AG04449 (cell line): ENCODE results near the gene PCNA.
"Not testable (repeated sequence)": the region's sequence is repeated elsewhere in the genome, so short reads cannot be mapped to it uniquely, and the experiment has no call there.

Experiments used
- CTCF ChIA-PET: fragments of 350-600 bp; formaldehyde crosslinking; extraction: SDS; loops from one replicate; lab custom pipeline; 2021; ENCODE audit warnings: antibody characterized with exemption; lab: Yijun Ruan, JAX
- POLR2A ChIA-PET: fragments of 400-600, 350-600 bp; formaldehyde crosslinking; extraction: SDS; loops from one replicate; lab custom pipeline; 2020; ENCODE audit warnings: antibody characterized with exemption, inconsistent platforms; lab: Yijun Ruan, JAX
- DNase-seq: peaks from one replicate; pipeline ENCODE4 v3.0.0-alpha.2; 2010; ENCODE audit warnings: low read depth, low spot score
- H3K4me3 ChIP-seq: 2 replicates; pipeline ENCODE4 v1.5.1; 2011; ENCODE audit warnings: low read depth, mild to moderate bottlenecking, control low read depth, low read length
- TF ChIP-seq, protein P1 (sequence below): IDR thresholded peaks from one replicate; pipeline ENCODE4 v1.5.1; 2011; ENCODE audit warnings: mild to moderate bottlenecking, moderate library complexity, low read length, control low read depth, inconsistent platforms; ENCODE audit not compliant: insufficient read depth; ENCODE audit errors: missing control alignments

PCNA gene

DNA sequence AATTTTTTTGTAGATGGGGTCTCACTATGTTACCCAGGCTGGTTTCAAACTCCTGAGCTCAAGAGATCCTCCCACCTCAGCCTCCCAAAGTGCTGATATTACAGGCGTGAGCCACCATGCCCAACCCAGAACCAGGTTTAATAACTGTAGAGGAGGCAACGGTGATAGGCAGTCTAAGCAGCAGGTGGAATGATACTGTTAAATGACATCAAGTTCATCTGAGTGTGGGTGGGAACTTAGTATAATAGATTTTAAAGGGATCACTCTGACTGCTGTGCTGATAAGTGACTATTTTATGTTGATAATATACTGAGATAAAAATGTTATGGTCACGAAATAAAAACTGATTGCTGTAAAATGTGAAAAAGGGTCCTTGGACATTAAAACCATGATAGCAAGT lies 31.1 kb downstream of the PCNA start:
- POLR2A ChIA-PET, result interaction anchor here (1.0 kb wide), 1 partner anchor 20 kb away, joined by 5 read pairs; no protein-coding TSS in a partner anchor
- DNase-seq, result no peak
- TF ChIP-seq, protein P1, sequence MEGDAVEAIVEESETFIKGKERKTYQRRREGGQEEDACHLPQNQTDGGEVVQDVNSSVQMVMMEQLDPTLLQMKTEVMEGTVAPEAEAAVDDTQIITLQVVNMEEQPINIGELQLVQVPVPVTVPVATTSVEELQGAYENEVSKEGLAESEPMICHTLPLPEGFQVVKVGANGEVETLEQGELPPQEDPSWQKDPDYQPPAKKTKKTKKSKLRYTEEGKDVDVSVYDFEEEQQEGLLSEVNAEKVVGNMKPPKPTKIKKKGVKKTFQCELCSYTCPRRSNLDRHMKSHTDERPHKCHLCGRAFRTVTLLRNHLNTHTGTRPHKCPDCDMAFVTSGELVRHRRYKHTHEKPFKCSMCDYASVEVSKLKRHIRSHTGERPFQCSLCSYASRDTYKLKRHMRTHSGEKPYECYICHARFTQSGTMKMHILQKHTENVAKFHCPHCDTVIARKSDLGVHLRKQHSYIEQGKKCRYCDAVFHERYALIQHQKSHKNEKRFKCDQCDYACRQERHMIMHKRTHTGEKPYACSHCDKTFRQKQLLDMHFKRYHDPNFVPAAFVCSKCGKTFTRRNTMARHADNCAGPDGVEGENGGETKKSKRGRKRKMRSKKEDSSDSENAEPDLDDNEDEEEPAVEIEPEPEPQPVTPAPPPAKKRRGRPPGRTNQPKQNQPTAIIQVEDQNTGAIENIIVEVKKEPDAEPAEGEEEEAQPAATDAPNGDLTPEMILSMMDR, result no peak
- CTCF ChIA-PET, result interaction anchor here (0.9 to 5.7 kb wide), 3 partner anchors 12 to 348 kb away, joined by 3 to 49 read pairs (median 3); no protein-coding TSS in a partner anchor
- no peak overlapping the region for H3K4me3 ChIP-seq

DNA sequence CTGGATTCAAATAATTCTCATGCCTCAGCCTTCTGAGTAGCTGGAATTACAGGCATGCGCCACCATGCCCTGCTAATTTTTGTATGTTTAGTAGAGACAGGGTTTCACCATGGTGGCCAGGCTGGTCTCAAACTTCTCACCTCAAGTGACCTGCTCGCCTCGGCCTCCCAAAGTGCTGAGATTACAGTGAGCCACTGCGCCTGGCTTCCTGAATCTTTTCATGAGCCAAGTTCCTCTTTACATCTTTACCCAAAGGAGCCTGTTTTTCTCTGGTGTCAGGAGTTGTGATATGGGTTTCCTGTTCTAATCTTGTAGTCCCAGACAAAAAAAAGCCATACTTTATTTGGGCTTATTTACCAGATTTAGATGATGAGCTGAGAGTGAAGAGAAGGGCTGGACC lies 34.4 kb downstream of the PCNA start:
- POLR2A ChIA-PET, result no interaction called here
- CTCF ChIA-PET, result interaction anchor here (1.3 to 5.7 kb wide), 2 partner anchors 9 to 15 kb away, joined by 4 to 49 read pairs; no protein-coding TSS in a partner anchor
- TF ChIP-seq, protein P1, result no peak
- no peak for DNase-seq
- H3K4me3 ChIP-seq, result no peak overlapping the region

DNA sequence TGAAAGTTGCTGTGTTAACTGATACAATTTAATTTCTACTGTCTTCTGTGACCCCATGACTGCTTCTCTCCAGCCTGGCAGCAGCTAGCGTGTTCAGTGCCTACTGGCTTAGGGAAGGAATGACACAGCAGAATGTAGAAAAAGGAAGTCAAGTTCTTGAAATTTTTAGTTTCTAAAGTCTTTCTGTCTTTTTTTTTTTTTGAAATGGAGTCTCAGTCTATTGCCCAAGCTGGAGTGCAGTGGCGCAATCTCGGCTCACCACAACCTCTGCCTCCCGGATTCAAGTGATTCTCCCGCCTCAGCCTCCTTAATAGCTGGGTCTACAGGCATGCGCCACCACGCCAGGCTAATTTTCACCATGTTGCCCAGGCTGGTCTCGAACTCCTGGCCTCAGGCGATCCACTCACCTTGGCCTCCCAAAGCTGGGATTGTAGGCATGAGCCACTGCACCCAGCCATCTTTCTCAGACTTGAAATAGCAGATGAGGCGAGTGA lies 39.3 kb downstream of the PCNA start:
- DNase-seq, result no peak
- H3K4me3 ChIP-seq, result no peak overlapping the region
- ChIA-PET CTCF (interaction anchor here (1.3 kb wide), 1 partner anchor 20 kb away, joined by 4 read pairs; no protein-coding TSS in a partner anchor), POLR2A (no interaction called here)
- TF ChIP-seq, protein P1, result no peak

DNA sequence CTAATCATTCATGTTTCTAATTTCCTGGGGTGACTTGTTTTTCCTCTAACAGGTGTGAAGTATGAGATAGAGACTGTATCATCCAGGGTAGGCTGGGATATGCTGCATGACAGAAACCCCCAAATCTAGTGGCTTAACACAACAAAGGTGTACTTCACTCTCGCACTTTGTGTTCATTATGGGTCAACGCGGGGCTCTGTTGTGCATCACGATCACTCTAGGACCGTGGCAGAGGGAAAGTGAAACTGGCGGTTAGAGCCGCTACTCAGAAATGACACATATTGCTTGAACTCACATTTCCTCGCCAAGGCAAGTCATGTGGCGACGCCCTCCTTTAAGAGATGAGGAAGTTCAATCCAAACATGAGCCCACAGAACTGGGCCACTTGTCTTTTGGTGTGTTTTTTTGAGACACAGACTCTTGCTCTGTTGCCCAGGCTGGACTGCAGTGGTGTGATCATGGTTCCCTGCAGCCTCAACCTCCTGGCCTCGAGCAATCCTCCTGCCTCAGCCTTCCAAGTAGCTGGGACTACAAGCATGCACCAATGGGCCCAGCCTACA lies 41.3 kb downstream of the PCNA start:
- ChIA-PET POLR2A (no interaction called here), CTCF (no interaction called here)
- no peak overlapping the region for H3K4me3 ChIP-seq
- TF ChIP-seq, protein P1, result no peak
- no peak for DNase-seq

DNA sequence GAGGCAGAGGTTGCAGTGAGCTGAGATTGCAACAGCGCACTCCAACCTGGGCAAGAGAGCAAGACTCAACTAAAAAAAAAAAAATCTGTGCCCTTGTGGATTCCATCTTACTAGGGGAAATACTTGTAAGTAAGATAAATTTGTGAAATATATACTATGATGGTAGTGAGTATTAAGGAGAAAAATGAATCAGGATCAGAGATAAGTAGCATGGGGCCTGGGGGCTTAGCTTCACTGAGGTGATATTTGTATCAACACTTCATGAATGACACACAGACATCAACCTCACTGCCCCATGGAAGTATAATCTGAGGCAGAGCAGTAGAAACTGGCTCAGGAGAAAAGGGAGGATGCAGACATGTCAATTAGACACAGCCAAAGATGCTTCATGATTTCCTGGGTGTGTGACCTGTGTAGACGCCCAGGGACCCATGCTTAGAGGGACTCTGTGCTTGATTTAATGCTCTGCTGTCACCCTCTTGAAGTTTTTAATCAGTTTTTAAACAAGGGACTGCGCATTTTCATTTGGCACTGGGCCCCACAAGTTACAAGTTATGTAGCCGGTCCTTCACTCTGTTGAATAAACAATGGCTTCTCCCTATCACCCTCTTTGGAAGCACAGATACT lies 41.9 kb downstream of the PCNA start:
- CTCF ChIA-PET, result no interaction called here
- no peak overlapping the region for H3K4me3 ChIP-seq
- TF ChIP-seq, protein P1, result no peak
- POLR2A ChIA-PET, result no interaction called here
- no peak for DNase-seq

DNA sequence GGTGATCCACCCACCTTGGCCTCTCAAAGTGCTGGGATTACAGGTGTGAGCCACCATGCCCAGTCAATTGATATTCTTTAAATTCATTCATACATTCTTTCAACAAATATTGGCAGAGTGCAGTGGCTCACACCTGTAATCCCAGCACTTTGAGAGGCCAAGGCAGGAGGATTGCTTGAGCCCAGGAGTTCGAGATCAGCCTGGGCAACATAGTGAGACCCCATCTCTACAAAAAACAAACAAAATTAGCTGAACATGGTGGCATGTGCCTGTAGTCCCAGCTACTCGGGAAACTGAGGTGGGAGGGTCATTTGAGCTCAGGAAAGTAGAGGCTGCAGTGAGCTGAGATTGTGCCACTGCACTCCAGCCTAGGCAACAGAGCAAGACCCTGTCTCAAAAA lies 42.8 kb downstream of the PCNA start:
- POLR2A ChIA-PET, H3K4me3 ChIP-seq, CTCF ChIA-PET, DNase-seq: not testable (repeated sequence)
